GM12875 (cell line): ENCODE data around the gene AFG1L.
"Not testable (repeated sequence)": the region's sequence is repeated elsewhere in the genome, so short reads cannot be mapped to it uniquely, and the experiment has no call there.

ENCODE experiments used
- H3K4me3 ChIP-seq: one replicate; pipeline ENCODE4 v1.5.1; 2011; ENCODE audit warnings: low read depth, low read length, control low read depth
- TF ChIP-seq, protein P1 (sequence below): IDR thresholded peaks from 2 replicates; pipeline ENCODE4 v1.5.1; 2011; ENCODE audit warnings: low read depth, mild to moderate bottlenecking, control low read depth, inconsistent platforms, low read length, moderate library complexity, borderline replicate concordance; ENCODE audit not compliant: insufficient read depth

AFG1L gene

DNA sequence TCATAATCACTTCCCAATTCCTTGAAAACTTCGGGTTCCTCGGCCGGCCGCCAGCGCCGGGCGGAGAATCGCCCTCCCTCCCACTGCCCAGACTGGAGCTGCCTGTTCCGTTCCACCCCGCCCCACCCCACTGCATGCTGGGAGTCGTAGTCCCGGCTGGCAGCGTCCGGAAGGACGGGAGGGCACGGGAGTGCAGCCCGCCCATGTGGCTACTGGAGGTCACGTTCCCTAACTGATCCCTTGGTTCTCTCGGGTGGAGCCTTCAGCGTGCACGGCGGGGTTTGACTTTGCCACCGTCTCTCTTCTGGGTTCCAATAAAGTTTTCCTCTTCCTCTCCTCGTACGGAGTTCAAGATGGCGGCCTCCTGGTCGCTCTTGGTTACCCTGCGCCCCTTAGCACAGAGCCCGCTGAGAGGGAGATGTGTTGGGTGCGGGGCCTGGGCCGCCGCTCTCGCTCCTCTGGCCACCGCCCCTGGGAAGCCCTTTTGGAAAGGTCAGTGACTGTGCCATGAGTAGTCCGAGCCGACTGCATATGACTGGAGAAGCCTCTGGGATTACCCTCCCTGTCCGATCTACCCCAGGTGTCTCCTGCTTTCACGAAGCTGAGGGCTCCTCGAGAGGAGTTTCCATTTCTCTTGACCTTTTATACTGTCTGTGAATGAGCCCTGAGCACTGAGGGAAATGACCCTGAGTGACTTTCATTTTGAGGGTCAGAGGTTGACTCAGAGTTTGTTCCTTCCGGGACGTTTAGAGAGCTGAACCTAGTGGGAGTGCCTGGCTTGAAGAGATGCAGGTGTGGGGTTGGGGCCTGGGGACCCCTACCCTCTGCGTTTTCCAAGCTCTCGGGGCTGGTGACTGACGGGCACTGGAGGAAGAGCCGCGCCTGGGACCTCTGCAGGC, at the start of gene AFG1L:
AFG1L (plus strand) TSS at position 328 of the 899 bp plus-strand sequence; CDS start at position 354, 26 bp downstream.
- TF ChIP-seq, protein P1, sequence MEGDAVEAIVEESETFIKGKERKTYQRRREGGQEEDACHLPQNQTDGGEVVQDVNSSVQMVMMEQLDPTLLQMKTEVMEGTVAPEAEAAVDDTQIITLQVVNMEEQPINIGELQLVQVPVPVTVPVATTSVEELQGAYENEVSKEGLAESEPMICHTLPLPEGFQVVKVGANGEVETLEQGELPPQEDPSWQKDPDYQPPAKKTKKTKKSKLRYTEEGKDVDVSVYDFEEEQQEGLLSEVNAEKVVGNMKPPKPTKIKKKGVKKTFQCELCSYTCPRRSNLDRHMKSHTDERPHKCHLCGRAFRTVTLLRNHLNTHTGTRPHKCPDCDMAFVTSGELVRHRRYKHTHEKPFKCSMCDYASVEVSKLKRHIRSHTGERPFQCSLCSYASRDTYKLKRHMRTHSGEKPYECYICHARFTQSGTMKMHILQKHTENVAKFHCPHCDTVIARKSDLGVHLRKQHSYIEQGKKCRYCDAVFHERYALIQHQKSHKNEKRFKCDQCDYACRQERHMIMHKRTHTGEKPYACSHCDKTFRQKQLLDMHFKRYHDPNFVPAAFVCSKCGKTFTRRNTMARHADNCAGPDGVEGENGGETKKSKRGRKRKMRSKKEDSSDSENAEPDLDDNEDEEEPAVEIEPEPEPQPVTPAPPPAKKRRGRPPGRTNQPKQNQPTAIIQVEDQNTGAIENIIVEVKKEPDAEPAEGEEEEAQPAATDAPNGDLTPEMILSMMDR = no peak
- H3K4me3 ChIP-seq = peak within 1 kb of the TSS; percentile 81

DNA sequence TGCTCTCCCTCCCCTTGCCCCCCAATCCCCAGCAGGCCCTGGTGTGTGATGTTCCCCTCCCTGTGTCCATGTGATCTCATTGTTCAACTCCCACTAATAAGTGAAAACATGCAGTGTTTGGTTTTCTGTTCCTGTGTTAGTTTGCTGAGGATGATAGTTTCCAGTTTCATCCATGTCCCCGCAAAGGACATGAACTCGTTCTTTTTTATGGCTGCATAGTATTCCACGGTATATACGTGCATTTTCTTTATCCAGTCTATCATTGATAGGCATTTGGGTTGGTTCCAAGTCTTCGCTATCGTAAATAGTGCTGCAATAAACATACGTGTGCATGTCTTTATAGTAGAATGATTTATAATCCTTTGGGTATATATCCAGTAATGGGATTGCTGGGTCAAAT, 49.8 kb upstream of the AFG1L start:
- not testable (repeated sequence) for H3K4me3 ChIP-seq

DNA sequence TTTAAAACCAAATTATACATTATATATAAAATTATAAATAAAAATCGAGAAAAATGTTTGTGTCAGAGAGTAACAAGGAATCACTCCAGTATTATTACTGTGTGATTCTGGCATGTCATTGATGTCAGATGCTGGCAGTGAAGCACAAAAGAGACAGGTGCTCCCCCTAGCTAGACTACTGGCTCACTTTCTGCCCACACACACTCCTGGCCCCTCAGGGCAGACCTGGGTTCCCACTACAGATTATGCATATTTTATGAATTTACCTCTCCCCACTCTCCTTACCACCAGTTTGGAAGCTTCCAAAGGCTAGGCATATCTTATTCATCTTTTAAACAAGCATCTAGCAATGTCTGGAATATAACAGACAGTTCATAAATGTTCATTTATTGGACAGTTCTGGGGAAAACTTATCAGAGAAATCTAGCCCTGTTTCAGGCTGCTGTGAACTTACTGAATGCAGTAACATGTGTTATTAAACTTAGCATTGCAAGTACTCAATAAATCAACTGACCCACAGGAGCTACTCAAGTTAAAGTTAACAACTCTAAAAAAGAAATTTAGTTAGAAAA, 46.8 kb upstream of the AFG1L start:
- TF ChIP-seq, protein P1 = no peak
- H3K4me3 ChIP-seq = no peak overlapping the region

DNA sequence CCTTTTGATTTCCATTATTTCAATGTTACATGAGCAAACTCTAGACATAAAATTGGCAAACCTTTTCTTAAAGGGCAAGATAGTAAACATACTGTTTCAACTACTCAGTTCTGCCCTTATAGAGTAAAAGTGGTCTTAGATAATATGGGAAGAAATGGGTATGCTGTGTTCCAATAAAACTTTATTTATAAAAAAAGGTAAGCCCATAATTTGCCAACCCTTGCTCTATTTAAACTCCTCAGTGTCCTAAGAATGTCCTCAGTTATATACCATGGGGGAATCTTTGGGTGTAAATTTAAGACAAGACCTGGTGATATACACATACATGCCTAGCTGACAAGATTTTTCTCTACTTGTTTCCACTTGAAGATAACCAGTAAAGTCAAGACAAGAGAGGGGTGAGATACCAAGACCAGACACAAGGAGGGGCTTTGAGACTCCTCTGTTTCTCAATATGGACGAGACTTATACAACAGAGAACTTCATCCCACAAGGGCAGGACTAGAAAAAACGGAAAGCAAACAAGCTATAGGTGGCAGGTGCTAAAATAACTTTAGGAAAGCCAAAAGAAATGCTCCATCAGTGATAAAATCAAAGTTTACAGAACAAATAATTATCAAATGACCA, 44.5 kb upstream of the AFG1L start:
- no peak overlapping the region for H3K4me3 ChIP-seq
- TF ChIP-seq, protein P1 = peak; percentile 26; the same call in 1 of the 2 replicates

DNA sequence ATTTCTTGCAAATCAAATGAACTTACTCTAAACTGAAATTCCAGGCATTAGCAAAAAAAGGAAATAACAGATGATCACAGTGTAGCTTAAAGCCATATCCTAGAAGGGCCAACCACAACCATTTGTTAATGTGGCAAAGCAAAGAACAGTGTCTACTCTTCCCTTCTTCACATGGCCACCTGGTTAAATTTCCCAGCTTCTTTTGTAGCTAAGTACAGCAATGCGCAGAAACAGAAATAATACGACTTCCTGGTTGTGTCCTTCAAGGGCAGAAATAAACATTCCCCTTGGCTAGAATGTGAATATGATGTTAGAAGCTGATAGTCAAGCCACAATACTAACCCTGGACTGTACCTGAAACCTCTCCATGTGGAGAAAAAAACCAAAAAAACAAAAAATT, 43.6 kb upstream of the AFG1L start:
- H3K4me3 ChIP-seq = no peak overlapping the region
- TF ChIP-seq, protein P1 = no peak

DNA sequence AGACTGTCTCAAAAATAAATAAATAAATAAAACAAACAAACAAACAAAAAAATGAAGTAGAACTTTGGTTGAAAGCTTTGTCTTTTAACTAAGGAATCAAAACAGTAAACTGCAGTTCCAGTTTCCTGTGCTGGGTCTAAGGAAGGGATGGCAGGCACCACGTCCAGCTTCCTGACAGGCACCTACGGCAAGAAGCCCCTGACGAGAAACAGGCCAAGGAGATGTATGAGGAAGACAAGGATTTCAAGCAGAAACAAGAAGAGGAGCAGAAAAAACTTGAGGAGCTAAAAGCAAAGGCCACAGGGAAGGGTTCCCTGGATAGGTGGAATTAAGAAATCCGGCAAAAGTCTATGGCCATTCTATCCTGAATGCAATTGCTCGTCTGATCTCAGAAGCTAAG, 42.8 kb upstream of the AFG1L start:
- H3K4me3 ChIP-seq = no peak overlapping the region
- TF ChIP-seq, protein P1 = no peak

DNA sequence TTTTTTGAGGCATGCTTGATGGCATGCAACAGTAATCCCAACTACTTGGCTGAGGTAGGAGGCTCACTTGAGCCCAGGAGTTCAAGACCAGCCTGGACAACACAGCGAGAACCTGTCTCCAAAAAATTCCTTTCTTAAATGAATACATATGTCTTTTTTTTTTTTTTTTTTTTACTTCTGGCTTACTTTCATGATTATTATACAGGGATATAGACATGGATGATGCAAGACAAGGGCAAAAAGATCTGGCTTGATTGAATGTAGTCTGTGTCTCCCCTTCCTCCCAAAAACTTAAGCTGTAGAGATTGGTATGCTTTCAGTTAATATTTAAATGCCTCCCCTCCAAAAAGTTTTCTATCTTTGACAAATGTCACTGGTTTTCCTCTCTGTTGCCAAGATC, 41.6 kb upstream of the AFG1L start:
- no peak overlapping the region for H3K4me3 ChIP-seq
- TF ChIP-seq, protein P1 = no peak
